Heart left ventricle (tissue), 16 donors: ENCODE measurements around the gene C12orf43. TPM values are rescaled to one million over a fixed set of nuclear protein-coding genes. Genes with fewer than 3 reads are reported as not detected.

Source experiments
- ATAC-seq, 4 donors: fragments of 200-7000 bp; cut with Tn5 transposase; one replicate each; pipeline ENCODE4 v1.9.1; 2020 to 2022; ENCODE audit warnings: moderate library complexity in 4 of 4, mild to moderate bottlenecking in 3 of 4, moderate number of reproducible peaks in 1 of 4
- DNase-seq, 5 donors: peaks; one replicate each; pipeline ENCODE4 v3.0.0-alpha.2; 2020
- H3K27ac ChIP-seq, 12 donors: fragments of 200-600 bp; sonication (generic) in 4 of 12; one replicate each; pipeline versions ENCODE4 v1.5.0 to v1.8.0; 2016 to 2022; ENCODE audit warnings: mild to moderate bottlenecking in 2 of 12
- H3K27me3 ChIP-seq, 9 donors: fragments of 200-600 bp; sonication (generic) in 2 of 9; one replicate each; pipeline versions ENCODE4 v1.5.1 to v1.8.0; 2016 to 2022; ENCODE audit warnings: mild to moderate bottlenecking in 3 of 9
- H3K36me3 ChIP-seq, 9 donors: fragments of 200-600 bp; sonication (generic) in 2 of 9; one replicate each; pipeline versions ENCODE4 v1.5.0 to v1.8.0; 2018 to 2022; ENCODE audit warnings: mild to moderate bottlenecking in 2 of 9
- H3K4me1 ChIP-seq, 12 donors: fragments of 200-600 bp; sonication (generic) in 4 of 12; one replicate each; pipeline versions ENCODE4 v1.5.0 to v1.8.0; 2016 to 2022; ENCODE audit warnings: mild to moderate bottlenecking in 3 of 12
- H3K4me3 ChIP-seq, 12 donors: fragments of 200-600 bp; sonication (generic) in 4 of 12; one replicate each; pipeline versions ENCODE4 v1.5.0 to v1.8.0; 2017 to 2022; ENCODE audit warnings: mild to moderate bottlenecking in 9 of 12, moderate library complexity in 4 of 12
- H3K9me3 ChIP-seq, 12 donors: fragments of 200-600 bp; sonication (generic) in 4 of 12; one replicate each; pipeline versions ENCODE4 v1.5.0 to v1.8.0; 2016 to 2022; ENCODE audit warnings: mild to moderate bottlenecking in 1 of 12
- POLR2A ChIP-seq, 2 donors: fragments of 450-650 bp; IDR thresholded peaks; one replicate each; pipeline ENCODE4 v1.6.1; 2017; ENCODE audit warnings: antibody characterized with exemption in 2 of 2, mild to moderate bottlenecking in 2 of 2, moderate library complexity in 2 of 2
- WGBS, 4 donors: extraction: QIAGEN DNeasy Blood & Tissue Kit in 2 of 4; methylation state at CpG; one replicate each; pipeline versions ENCODE4 v1.1.5 to v1.1.7; 2013 to 2018; 5-methylcytosine and 5-hydroxymethylcytosine counted together
- intact Hi-C, 10 donors: fragments of 100-400 bp; cut with DNase I; formaldehyde crosslinking; loops; one replicate each; pipeline versions ENCODE4 v1.11.1 to v1.14.2; 2022
- polyA plus RNA-seq, 2 donors: library from polyadenylated mRNA; stranded (reverse); fragments of 200-250 nt; gene quantifications; one replicate each; pipeline ENCODE4 v1.2.3, GENCODE V29; 2013
- total RNA-seq, 9 donors: library from RNA; depleted of rRNA in 2 of 9; stranded (reverse); fragments of >200 nt in 2 of 9; fragmentation: NEBNext Ultra II Directional in 3 of 9; extraction: Animal tissue kit (Norgen Biotek cat#: 25700) in 3 of 9; gene quantifications; one replicate each; pipeline versions ENCODE4 v1.1.0 to v1.2.4, GENCODE V29; 2016 to 2023
- TF ChIP-seq, protein P1 (sequence below), 12 donors: fragments of 200-600 bp; sonication (generic) in 4 of 12; IDR thresholded peaks; one replicate each; pipeline versions ENCODE4 v1.5.0 to v1.8.0; 2018 to 2022; ENCODE audit warnings: antibody characterized with exemption in 12 of 12, mild to moderate bottlenecking in 5 of 12
- donor health status: ischemic (EF 13 %, LVEDD 7.1; RV severe dilation, severe dysfunction).
- donor health status: healthy with polysubstance abuse.
- donor health status: DM: no; HTN: yes; CAD: no.
- donor health status: DM: no; HTN: no; CAD: no.
- donor health status: ischemic (EF 25% LVEDD 6.9; RV normal size, moderate dysfunction).
- donor health status: ischemic (EF 25% LVEDD 5.7; RV mildly dilated, moderate dysfunction).
- donor health status: healthy.
- donor health status: DM: yes; HTN: yes; CAD: no.
- donor health status: ischemic (EF 35%, LVEDD 5.7; RV mildly dilated, moderate dysfunction).
- donor health status: nonischemic (EF 11% LVEDD 7.7; RV severe dilation, severe dysfunction).
- donor health status: DM: yes; HTN: yes; CAD: no.
- donor health status: PGD.
- donor health status: ischemic (EF 29% LVEDD 5.4; RV normal size, mild dysfunction).
- donor health status: nonischemic (EF 23%, LVEDD 6.1; RV moderate dilation, normal function).

The C12orf43 gene
- total and polyA plus RNA-seq, 11 donors: 5.9 to 16.3 (median 9.2) TPM

DNA sequence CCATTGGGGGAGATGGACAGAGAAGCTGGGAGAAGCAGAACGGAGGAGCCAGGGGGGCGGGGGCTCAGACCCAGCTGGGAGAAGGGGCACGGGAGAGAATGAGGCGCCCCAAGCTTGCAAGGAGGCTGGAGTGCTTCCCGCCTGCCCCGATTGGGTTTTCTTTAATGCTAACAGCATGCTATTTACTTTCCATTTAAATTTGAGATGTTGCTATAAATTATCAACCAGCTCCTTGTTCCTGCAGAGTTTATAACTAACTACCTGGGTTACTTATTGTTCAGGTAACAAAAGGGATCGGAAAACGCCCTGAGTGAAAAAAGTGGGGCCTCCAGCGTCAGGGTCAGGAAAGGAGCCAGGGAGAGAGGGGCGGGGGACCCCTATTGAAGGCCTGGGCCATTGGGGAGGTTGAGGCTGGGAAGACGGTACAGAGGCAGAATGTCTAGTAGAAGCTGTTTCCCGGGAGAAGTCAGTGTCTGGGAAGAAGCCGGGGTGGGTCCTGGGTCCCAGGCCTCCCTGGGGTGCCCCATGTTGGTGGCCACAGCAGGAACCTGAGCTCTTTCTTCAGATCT is 35.4 kb downstream of the C12orf43 start:
- Histone ChIP-seq H3K36me3 (no peaks in the 10 kb centered on the region), H3K9me3 (no peaks in the 10 kb centered on the region), H3K4me3 (no peak overlapping the region), H3K4me1 (no peaks in the 10 kb centered on the region), H3K27me3 (no peaks in the 10 kb centered on the region), H3K27ac (no peak overlapping the region)
- intact Hi-C loops: no loop called here
- 74 to 78% (median 74%) methylated on average over 13 of the region's 13 CpGs for WGBS, 4 donors
- DNase-seq (no peak), ATAC-seq (no peak)
- TF ChIP-seq, protein P1, sequence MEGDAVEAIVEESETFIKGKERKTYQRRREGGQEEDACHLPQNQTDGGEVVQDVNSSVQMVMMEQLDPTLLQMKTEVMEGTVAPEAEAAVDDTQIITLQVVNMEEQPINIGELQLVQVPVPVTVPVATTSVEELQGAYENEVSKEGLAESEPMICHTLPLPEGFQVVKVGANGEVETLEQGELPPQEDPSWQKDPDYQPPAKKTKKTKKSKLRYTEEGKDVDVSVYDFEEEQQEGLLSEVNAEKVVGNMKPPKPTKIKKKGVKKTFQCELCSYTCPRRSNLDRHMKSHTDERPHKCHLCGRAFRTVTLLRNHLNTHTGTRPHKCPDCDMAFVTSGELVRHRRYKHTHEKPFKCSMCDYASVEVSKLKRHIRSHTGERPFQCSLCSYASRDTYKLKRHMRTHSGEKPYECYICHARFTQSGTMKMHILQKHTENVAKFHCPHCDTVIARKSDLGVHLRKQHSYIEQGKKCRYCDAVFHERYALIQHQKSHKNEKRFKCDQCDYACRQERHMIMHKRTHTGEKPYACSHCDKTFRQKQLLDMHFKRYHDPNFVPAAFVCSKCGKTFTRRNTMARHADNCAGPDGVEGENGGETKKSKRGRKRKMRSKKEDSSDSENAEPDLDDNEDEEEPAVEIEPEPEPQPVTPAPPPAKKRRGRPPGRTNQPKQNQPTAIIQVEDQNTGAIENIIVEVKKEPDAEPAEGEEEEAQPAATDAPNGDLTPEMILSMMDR (IDR thresholded peaks at IDR 0.05): no peak
- no peak for TF ChIP-seq POLR2A (IDR thresholded peaks at IDR 0.05)

- DNase-seq: no peak
- ATAC-seq: no peak
- intact Hi-C loops: loop anchor here in 5 of 10 donors (5.0 to 10.0 kb wide), 5 partner anchors 125 to 333 kb away; partner anchors contain the start of gene UNC119B (in 2 of the 5)
- H3K4me1 ChIP-seq: no peaks in the 10 kb centered on the region
- H3K27ac ChIP-seq: no peak overlapping the region
- H3K27me3 ChIP-seq: no peaks in the 10 kb centered on the region
- WGBS, 4 donors: 52 to 64% (median 58%) methylated on average over 10 to 11 of the region's 11 CpGs
- no peak for TF ChIP-seq POLR2A (IDR thresholded peaks at IDR 0.05)
- TF ChIP-seq, protein P1 (IDR thresholded peaks at IDR 0.05): no peak
- H3K9me3 ChIP-seq: no peaks in the 10 kb centered on the region
- H3K4me3 ChIP-seq: no peak overlapping the region
- no peaks in the 10 kb centered on the region for H3K36me3 ChIP-seq
Observed at GRCh38 chr12:120979862-120980696, 36.2 kb downstream of the C12orf43 start.

DNA sequence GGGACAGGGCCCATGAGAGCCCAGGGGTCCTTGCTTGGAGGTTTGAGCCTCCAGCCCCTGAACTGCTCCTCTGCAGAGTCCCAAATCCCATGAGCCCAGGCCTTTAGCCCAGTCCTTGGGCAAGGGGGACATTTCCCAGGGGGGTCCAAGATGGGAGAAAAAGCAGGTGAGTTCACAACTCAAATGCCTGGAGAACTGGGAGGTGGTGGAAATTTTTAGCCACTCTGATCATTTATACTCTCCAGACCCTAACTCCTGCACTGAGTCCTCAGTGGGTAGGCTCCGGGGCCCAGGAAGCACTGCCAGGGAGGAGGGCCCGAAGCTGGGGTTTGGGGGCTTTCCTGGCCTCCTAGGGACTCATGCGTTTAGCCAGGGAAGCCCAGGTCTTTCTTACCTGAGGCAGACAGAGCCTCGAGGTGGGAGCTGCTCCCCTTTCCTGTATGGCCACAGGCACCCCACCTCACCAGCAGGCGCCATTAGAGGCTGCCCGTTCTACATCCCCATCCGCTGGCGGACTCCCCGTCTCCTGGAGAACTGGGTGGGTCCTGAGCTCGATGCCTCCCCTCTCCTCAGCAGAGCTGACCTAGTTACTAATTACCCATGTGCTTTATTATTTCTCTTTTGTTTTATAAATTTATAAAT is 36.9 kb downstream of the C12orf43 start:
- 81 to 90% (median 87%) methylated on average over 10 of the region's 10 CpGs for WGBS, 4 donors
- H3K4me1 ChIP-seq: no peaks in the 10 kb centered on the region
- no peaks in the 10 kb centered on the region for H3K27me3 ChIP-seq
- no peak for TF ChIP-seq POLR2A (IDR thresholded peaks at IDR 0.05)
- TF ChIP-seq, protein P1 (IDR thresholded peaks at IDR 0.05): no peak
- H3K9me3 ChIP-seq: no peaks in the 10 kb centered on the region
- no peaks in the 10 kb centered on the region for H3K36me3 ChIP-seq
- no peak overlapping the region for H3K27ac ChIP-seq
- intact Hi-C loops: loop anchor here in 5 of 10 donors (5.0 to 10.0 kb wide), 5 partner anchors 125 to 332 kb away; partner anchors contain the start of gene UNC119B (in 2 of the 5)
- ATAC-seq (no peak), DNase-seq (no peak)
- no peak overlapping the region for H3K4me3 ChIP-seq
